Measurements from ENCODE around the gene SIGLEC7. TPM values are rescaled to one million over a fixed set of nuclear protein-coding genes. Genes with fewer than 3 reads are reported as not detected.

The SIGLEC7 gene
- total RNA-seq, 4 donors from 2014 or later: 0.19 to 2.2 (median 0.92) TPM; not detected in 1

- Histone ChIP-seq H3K4me1 (peaks cover 0 to 27% (median 13%) of the 10 kb centered on the region in 4 donors), H3K4me3 (no peak overlapping the region), H3K9me3 (no peaks in the 10 kb centered on the region), H3K27ac (replicated peaks in 1 of 4) (no peak overlapping the region), H3K36me3 (peaks cover 0 to 32% (median 14%) of the 10 kb centered on the region in 4 donors), H3K27me3 (no peaks in the 10 kb centered on the region)
- intact Hi-C loops (cut with DNase I): loop anchor here (5.0 kb wide), 1 partner anchor 74 kb away; no protein-coding TSS in a partner anchor
- WGBS: 71% methylated on average over 6 of the region's 6 CpGs
- TF ChIP-seq EP300 (IDR thresholded peaks at IDR 0.05): no peak
- no peak for TF ChIP-seq POLR2AphosphoS5 (IDR thresholded peaks at IDR 0.05)
- no peak for TF ChIP-seq CTCF (IDR thresholded peaks at IDR 0.05)
- no peak for TF ChIP-seq POLR2A (IDR thresholded peaks at IDR 0.05; ENCODE audit: low read depth)
- DNase-seq (ENCODE audit: extremely low spot score): no peak
Observed at GRCh38 chr19:51096473-51097165, 45.5 kb upstream of the SIGLEC7 start.

GRCh38 chr19:51097166-51097738 is 44.8 kb upstream of the SIGLEC7 start:
- no peak for DNase-seq (ENCODE audit: extremely low spot score)
- Histone ChIP-seq H3K27me3 (no peaks in the 10 kb centered on the region), H3K4me3 (no peak overlapping the region), H3K36me3 (peaks cover 0 to 38% (median 15%) of the 10 kb centered on the region in 4 donors), H3K27ac (replicated peaks in 1 of 4) (no peak overlapping the region), H3K4me1 (peaks cover 5 to 33% (median 14%) of the 10 kb centered on the region in 4 donors), H3K9me3 (no peaks in the 10 kb centered on the region)
- intact Hi-C loops (cut with DNase I): loop anchor here (5.0 kb wide), 1 partner anchor 75 kb away; no protein-coding TSS in a partner anchor
- TF ChIP-seq CTCF (IDR thresholded peaks at IDR 0.05) (peak; percentile 37 to 68 (median 40)), POLR2AphosphoS5 (IDR thresholded peaks at IDR 0.05) (no peak), EP300 (IDR thresholded peaks at IDR 0.05) (no peak)
- WGBS: 5% methylated on average over 6 of the region's 8 CpGs

DNA sequence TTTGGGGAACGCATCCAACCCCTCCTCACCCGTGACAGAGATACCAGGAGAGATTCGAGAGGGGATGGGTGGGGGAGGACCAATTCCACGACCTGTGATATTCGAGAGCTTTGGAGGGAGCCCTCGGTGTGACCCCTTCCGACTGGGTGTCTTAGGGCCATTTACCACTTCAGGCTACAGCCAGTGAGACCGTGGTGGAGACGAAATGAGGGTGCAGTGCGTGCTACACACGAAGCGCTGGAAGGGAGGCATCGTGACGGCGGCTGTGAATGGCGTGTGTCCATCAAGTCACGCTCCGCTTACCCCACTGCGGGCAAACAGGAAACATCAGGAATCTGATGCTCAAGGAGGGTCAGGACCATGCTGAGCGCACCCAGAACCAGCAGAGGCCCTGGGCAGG is 44.3 kb upstream of the SIGLEC7 start:
- Histone ChIP-seq H3K4me3 (no peak overlapping the region), H3K27ac (replicated peaks in 1 of 4) (no peak overlapping the region), H3K27me3 (no peaks in the 10 kb centered on the region), H3K4me1 (peaks cover 6 to 37% (median 14%) of the 10 kb centered on the region in 4 donors), H3K36me3 (peaks cover under 1 to 43% (median 20%) of the 10 kb centered on the region in 4 donors), H3K9me3 (no peaks in the 10 kb centered on the region)
- intact Hi-C loops (cut with DNase I): loop anchor here (5.0 kb wide), 1 partner anchor 75 kb away; no protein-coding TSS in a partner anchor
- WGBS: 76% methylated on average over 17 of the region's 20 CpGs
- no peak for DNase-seq (ENCODE audit: extremely low spot score)
- TF ChIP-seq CTCF (IDR thresholded peaks at IDR 0.05) (no peak), POLR2AphosphoS5 (IDR thresholded peaks at IDR 0.05) (no peak), POLR2A (IDR thresholded peaks at IDR 0.05; ENCODE audit: low read depth) (no peak), EP300 (IDR thresholded peaks at IDR 0.05) (no peak)

DNA sequence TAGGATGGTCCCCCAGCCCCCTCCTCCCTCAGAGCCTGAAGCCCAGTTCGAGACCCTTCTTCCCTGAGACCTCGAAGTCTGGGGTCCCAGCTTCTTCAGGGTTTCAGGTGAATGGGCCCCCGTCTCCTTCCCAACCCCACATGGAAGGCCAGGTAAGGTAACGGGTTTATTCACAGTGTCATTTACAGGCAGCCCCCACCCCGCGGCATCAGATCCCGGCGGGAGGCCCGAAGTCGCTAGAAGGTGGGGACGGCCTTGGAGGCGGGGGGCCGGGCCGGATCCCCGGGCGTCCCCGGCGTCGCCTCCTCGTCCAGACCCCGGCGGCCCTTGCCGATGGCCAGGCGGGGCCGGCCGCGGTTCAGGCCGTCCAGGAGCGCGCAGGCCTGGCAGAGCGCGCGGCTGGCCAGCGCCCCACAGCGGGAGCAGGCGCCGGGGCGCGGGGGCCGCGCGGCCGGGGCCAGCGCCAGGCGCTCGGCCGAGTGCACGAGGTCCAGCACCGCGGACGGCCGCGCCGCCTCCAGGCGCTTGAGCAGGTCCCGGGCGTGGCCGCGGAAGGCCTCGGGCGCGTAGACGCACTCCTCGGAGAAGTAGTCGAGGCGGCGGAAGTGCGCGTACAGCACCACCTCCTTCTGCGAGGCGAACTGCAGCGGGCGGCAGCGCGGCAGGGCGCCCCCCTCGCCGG is 43.6 kb upstream of the SIGLEC7 start:
- Histone ChIP-seq H3K27me3 (no peaks in the 10 kb centered on the region), H3K4me3 (peak overlapping the region; percentile 22 to 51 (median 43)), H3K4me1 (peaks cover 6 to 37% (median 14%) of the 10 kb centered on the region in 4 donors), H3K9me3 (no peaks in the 10 kb centered on the region), H3K27ac (replicated peaks in 1 of 4) (peak overlapping the region in 2 of 4 donors; percentile 43 to 56), H3K36me3 (peaks cover 6 to 50% (median 25%) of the 10 kb centered on the region in 4 donors)
- TF ChIP-seq EP300 (IDR thresholded peaks at IDR 0.05) (no peak), POLR2A (IDR thresholded peaks at IDR 0.05; ENCODE audit: low read depth) (no peak), POLR2AphosphoS5 (IDR thresholded peaks at IDR 0.05) (peak in 1 of 2 donors; percentile 6), CTCF (IDR thresholded peaks at IDR 0.05) (peak in 1 of 3 experiments; percentile 32)
- intact Hi-C loops (cut with DNase I): loop anchor here (5.0 kb wide), 1 partner anchor 76 kb away; no protein-coding TSS in a partner anchor
- no peak for DNase-seq (ENCODE audit: extremely low spot score)
- WGBS: 64% methylated on average over 32 of the region's 78 CpGs

Measured in esophagus muscularis mucosa (tissue), 4 donors.